Pancreas (tissue), 10 donors: ENCODE data around the gene RAI14. TPM values are rescaled to one million over a fixed set of nuclear protein-coding genes. Genes with fewer than 3 reads are reported as not detected.

Experiments
- ATAC-seq, 4 donors: fragments of 200-7000 bp; cut with Tn5 transposase; one replicate each; pipeline versions ENCODE4 v1.8.0 to v1.9.1; 2020; ENCODE audit warnings: mild to moderate bottlenecking in 4 of 4, moderate library complexity in 4 of 4
- DNase-seq, 6 donors: peaks; one replicate each; pipeline ENCODE4 v3.0.0-alpha.2; 2020
- FAIRE-seq: peaks from 2 replicates; lab custom pipeline; 2012; peaks lifted over from hg19 to GRCh38; lab: Jason Lieb, UNC
- H3K27ac ChIP-seq, 4 donors: fragments of 200-600 bp; sonication (generic); 1 replicate in 3 of 4; 2 replicates in 1 of 4; pipeline versions ENCODE4 v1.5.0 to v1.8.0; 2020
- H3K27me3 ChIP-seq, 4 donors: fragments of 200-600 bp; one replicate each; pipeline ENCODE4 v1.8.0; 2021
- H3K36me3 ChIP-seq, 3 donors: fragments of 200-600 bp; sonication (generic) in 1 of 3; one replicate each; pipeline versions ENCODE4 v1.5.0 to v1.8.0; 2020 to 2021
- H3K4me1 ChIP-seq, 3 donors: fragments of 200-600 bp; one replicate each; pipeline ENCODE4 v1.8.0; 2021
- H3K4me3 ChIP-seq, 4 donors: fragments of 200-600 bp; sonication (generic) in 2 of 4; one replicate each; pipeline versions ENCODE4 v1.5.0 to v1.8.0; 2020 to 2021
- H3K9me3 ChIP-seq, 4 donors: fragments of 200-600 bp; one replicate each; pipeline ENCODE4 v1.8.0; 2021
- WGBS, 2 donors: extraction: QIAGEN DNeasy Blood & Tissue Kit; methylation state at CpG; one replicate each; pipeline ENCODE4 v1.1.7; 2013; 5-methylcytosine and 5-hydroxymethylcytosine counted together
- intact Hi-C, 3 donors: fragments of 100-400 bp; cut with DNase I; formaldehyde crosslinking; loops; one replicate each; pipeline versions ENCODE4 v1.11.1 to v1.14.2; 2022
- polyA plus RNA-seq, 2 donors: library from polyadenylated mRNA; stranded (reverse); fragments of 200-250 nt; gene quantifications; one replicate each; pipeline ENCODE4 v1.2.3, GENCODE V29; 2013
- total RNA-seq, 6 donors: library from RNA; stranded (reverse); fragmentation: NEBNext Ultra II Directional in 4 of 6; extraction: Animal tissue kit (Norgen Biotek cat#: 25700) in 4 of 6; gene quantifications; one replicate each; pipeline versions ENCODE4 v1.2.1 to v1.2.4, GENCODE V29; 2021 to 2023
- TF ChIP-seq, protein P1 (sequence below), 4 donors: fragments of 200-600 bp; sonication (generic) in 3 of 4; IDR thresholded peaks; one replicate each; pipeline versions ENCODE4 v1.5.0 to v1.8.0; 2021; ENCODE audit warnings: antibody characterized with exemption in 4 of 4
- donor health status: healthy with polysubstance abuse.
- donor health status: DM: no; HTN: no; CAD: no; lungs with moderate emphysema.
- donor health status: DM: no; HTN: no; CAD: no.
- donor health status: control.
- donor health status: control.
- donor health status: Bipolar disorder and iron deficiency.
- donor health status: DM: yes; HTN: yes; CAD: no.
- donor health status: DM: no; HTN: no; CAD: no.
- donor health status: DM: no; HTN: no; CAD: no.
- donor health status: DM: yes; HTN: yes; CAD: no.

The RAI14 gene
- total and polyA plus RNA-seq, 8 donors, result 5.4 to 25.1 (median 14.9) TPM

- intact Hi-C loops, result no loop called here
- Histone ChIP-seq H3K4me1 (no peaks in the 10 kb centered on the region), H3K36me3 (no peaks in the 10 kb centered on the region), H3K27me3 (no peaks in the 10 kb centered on the region), H3K4me3 (no peak overlapping the region), H3K27ac (no peak overlapping the region), H3K9me3 (no peaks in the 10 kb centered on the region)
- ATAC-seq, result no peak
- no peak for DNase-seq
- no peak for FAIRE-seq
- 44 to 62% methylated on average over 2 of the region's 2 CpGs for WGBS, 2 donors
- TF ChIP-seq, protein P1, sequence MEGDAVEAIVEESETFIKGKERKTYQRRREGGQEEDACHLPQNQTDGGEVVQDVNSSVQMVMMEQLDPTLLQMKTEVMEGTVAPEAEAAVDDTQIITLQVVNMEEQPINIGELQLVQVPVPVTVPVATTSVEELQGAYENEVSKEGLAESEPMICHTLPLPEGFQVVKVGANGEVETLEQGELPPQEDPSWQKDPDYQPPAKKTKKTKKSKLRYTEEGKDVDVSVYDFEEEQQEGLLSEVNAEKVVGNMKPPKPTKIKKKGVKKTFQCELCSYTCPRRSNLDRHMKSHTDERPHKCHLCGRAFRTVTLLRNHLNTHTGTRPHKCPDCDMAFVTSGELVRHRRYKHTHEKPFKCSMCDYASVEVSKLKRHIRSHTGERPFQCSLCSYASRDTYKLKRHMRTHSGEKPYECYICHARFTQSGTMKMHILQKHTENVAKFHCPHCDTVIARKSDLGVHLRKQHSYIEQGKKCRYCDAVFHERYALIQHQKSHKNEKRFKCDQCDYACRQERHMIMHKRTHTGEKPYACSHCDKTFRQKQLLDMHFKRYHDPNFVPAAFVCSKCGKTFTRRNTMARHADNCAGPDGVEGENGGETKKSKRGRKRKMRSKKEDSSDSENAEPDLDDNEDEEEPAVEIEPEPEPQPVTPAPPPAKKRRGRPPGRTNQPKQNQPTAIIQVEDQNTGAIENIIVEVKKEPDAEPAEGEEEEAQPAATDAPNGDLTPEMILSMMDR (IDR thresholded peaks at IDR 0.05), result no peak
These were observed 4.3 kb upstream of the RAI14 start for GRCh38 chr5:34651791-34652190.

DNA sequence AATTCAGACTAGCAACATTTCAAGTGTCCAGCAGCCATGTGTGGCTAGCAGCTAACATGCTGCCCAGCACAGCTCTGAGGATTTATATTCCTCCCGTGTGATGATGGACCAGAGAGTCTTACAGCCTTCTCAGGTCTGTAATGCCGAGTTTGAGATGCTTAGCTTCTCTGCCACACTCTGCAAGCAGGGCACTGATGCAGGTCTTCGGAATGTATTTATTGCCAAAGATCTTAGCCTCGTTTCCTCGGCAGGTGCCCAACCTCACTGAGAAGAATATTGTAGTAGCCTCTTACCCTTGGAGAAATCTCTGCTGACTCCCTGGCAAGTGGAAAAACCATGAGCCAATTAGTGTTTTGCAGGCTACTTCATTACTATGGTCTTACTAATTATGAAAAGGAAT lies 3.7 kb upstream of the RAI14 start:
- no peak for ATAC-seq
- intact Hi-C loops, result no loop called here
- no peak for FAIRE-seq
- no peak overlapping the region for H3K27ac ChIP-seq
- H3K4me1 ChIP-seq, result no peaks in the 10 kb centered on the region
- no peaks in the 10 kb centered on the region for H3K9me3 ChIP-seq
- H3K4me3 ChIP-seq, result no peak overlapping the region
- no peak for DNase-seq
- H3K27me3 ChIP-seq, result no peaks in the 10 kb centered on the region
- TF ChIP-seq, protein P1 (IDR thresholded peaks at IDR 0.05), result no peak
- H3K36me3 ChIP-seq, result no peaks in the 10 kb centered on the region
- WGBS, 2 donors, result 65 to 75% methylated on average over 5 of the region's 5 CpGs

GRCh38 chr5:34652914-34653313 lies 3.2 kb upstream of the RAI14 start:
- no peaks in the 10 kb centered on the region for H3K36me3 ChIP-seq
- TF ChIP-seq, protein P1 (IDR thresholded peaks at IDR 0.05), result no peak
- H3K27me3 ChIP-seq, result no peaks in the 10 kb centered on the region
- H3K4me3 ChIP-seq, result no peak overlapping the region
- no peak for FAIRE-seq
- H3K27ac ChIP-seq, result no peak overlapping the region
- H3K4me1 ChIP-seq, result no peaks in the 10 kb centered on the region
- H3K9me3 ChIP-seq, result no peaks in the 10 kb centered on the region
- ATAC-seq, result no peak
- no peak for DNase-seq
- intact Hi-C loops, result no loop called here

GRCh38 chr5:34653708-34654107 lies 2.4 kb upstream of the RAI14 start:
- H3K4me1 ChIP-seq, result no peaks in the 10 kb centered on the region
- TF ChIP-seq, protein P1 (IDR thresholded peaks at IDR 0.05), result no peak
- H3K27me3 ChIP-seq, result no peaks in the 10 kb centered on the region
- no peak overlapping the region for H3K4me3 ChIP-seq
- no peak for ATAC-seq
- intact Hi-C loops, result no loop called here
- H3K27ac ChIP-seq, result no peak overlapping the region
- no peak for FAIRE-seq
- H3K9me3 ChIP-seq, result no peaks in the 10 kb centered on the region
- H3K36me3 ChIP-seq, result no peaks in the 10 kb centered on the region
- no peak for DNase-seq

GRCh38 chr5:34655354-34655991 lies 655 bp upstream of the RAI14 start:
- intact Hi-C loops, result no loop called here
- FAIRE-seq, result no peak
- 0% methylated on average over 16 of the region's 16 CpGs for WGBS, 2 donors

More at GRCh38 chr5:34655354-34655991, 655 bp upstream of the RAI14 start:
- Histone ChIP-seq H3K27ac (peak overlapping the region; percentile 84 to 94 (median 92)), H3K4me3 (peak overlapping the region; percentile 48 to 96 (median 86)), H3K4me1 (no peaks in the 10 kb centered on the region), H3K36me3 (no peaks in the 10 kb centered on the region), H3K9me3 (no peaks in the 10 kb centered on the region), H3K27me3 (no peaks in the 10 kb centered on the region)
- TF ChIP-seq, protein P1 (IDR thresholded peaks at IDR 0.05), result no peak
- peak in 5 of 6 donors; percentile 48 to 64 (median 62) for DNase-seq
- ATAC-seq, result peak; percentile 71 to 80 (median 77)
